Osteoblast (primary cell): Measurements from ENCODE around the gene GAST. TPM values are rescaled to one million over a fixed set of nuclear protein-coding genes. Genes with fewer than 3 reads are reported as not detected.

ENCODE experiments used
- DNase-seq: peaks from one replicate; pipeline ENCODE4 v3.0.0; 2011; ENCODE audit warnings: low spot score, mixed read lengths; ENCODE audit not compliant: insufficient read length; ENCODE audit errors: missing footprints
- H2AFZ ChIP-seq: 2 replicates; pipeline ENCODE4 v1.6.0; 2011; ENCODE audit warnings: mild to moderate bottlenecking, low read length
- H3K27ac ChIP-seq: 2 replicates; pipeline ENCODE4 v1.5.1; 2011; ENCODE audit warnings: mild to moderate bottlenecking, low read depth, low read length, moderate library complexity
- H3K27me3 ChIP-seq: 2 replicates; pipeline ENCODE4 v1.6.0; 2012; ENCODE audit warnings: mild to moderate bottlenecking, control low read depth, inconsistent platforms, low read length, moderate library complexity; ENCODE audit not compliant: insufficient read depth
- H3K36me3 ChIP-seq: 2 replicates; pipeline ENCODE4 v1.5.1; 2011; ENCODE audit warnings: mild to moderate bottlenecking, low read length, control low read depth, moderate library complexity; ENCODE audit not compliant: insufficient read depth
- H3K4me1 ChIP-seq: 2 replicates; pipeline ENCODE4 v1.5.1; 2011; ENCODE audit warnings: mild to moderate bottlenecking, low read length, control low read depth, moderate library complexity; ENCODE audit not compliant: insufficient read depth
- H3K4me2 ChIP-seq: 2 replicates; pipeline ENCODE4 v1.6.0; 2011; ENCODE audit warnings: mild to moderate bottlenecking, low read length; ENCODE audit not compliant: insufficient read depth
- H3K4me3 ChIP-seq: fragments of 200-600 bp; sonication (generic); 3 replicates; pipeline ENCODE4 v1.5.1; 2012; ENCODE audit warnings: mild to moderate bottlenecking, low read length, inconsistent platforms; ENCODE audit not compliant: insufficient read depth
- H3K79me2 ChIP-seq: 2 replicates; pipeline ENCODE4 v1.6.0; 2012; ENCODE audit warnings: mild to moderate bottlenecking, low read length, control low read depth, inconsistent platforms; ENCODE audit not compliant: insufficient read depth
- H3K9me3 ChIP-seq: 2 replicates; pipeline ENCODE4 v1.5.1; 2011; ENCODE audit warnings: low read depth, low read length, control low read depth
- H4K20me1 ChIP-seq: 2 replicates; pipeline ENCODE4 v1.6.0; 2012; ENCODE audit warnings: mild to moderate bottlenecking, low read length, control low read depth; ENCODE audit not compliant: insufficient read depth
- CTCF ChIP-seq: IDR thresholded peaks from 2 replicates; pipeline ENCODE4 v1.5.1; 2011; ENCODE audit warnings: mild to moderate bottlenecking, low read depth, low read length, moderate library complexity; ENCODE audit errors: extremely low read depth
- total RNA-seq: library from RNA; depleted of rRNA; stranded (reverse); fragments of >200 nt; gene quantifications from 2 replicates; pipeline ENCODE4 v1.2.3, GENCODE V29; 2012

Gene GAST
- total RNA-seq, 1 donor: not detected

DNA sequence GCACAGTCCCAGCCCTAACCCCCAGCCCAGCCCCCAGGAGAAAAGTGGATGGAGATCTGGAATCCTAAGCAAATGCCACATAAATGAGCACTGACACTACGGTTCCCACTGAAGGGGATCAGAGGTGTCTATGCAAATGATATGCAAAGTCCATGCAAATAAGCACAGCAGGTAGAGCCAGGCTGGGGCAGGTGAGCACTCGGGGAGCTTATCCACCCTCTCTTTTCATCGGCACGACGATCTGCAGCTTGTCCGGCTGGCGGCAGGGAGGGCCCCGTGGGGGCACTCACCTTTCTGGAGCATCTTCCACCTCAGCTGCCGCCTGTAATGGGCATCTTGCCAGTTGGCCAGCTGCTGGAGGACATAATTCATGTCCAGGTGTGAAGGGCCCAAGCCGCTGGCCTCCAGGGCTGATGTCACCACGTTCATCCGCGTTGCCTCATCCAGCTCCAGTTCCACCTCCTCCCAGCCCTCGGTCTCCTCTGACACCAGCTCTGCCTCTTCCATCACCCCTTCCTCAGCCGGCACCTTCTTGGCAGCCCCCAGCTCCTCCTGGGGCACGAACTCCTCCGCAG is 12.4 kb downstream of the GAST start:
- no peak for TF ChIP-seq CTCF
- H3K4me1 ChIP-seq: no peaks in the 10 kb centered on the region
- no peak overlapping the region for H2AFZ ChIP-seq
- no peaks in the 10 kb centered on the region for H3K36me3 ChIP-seq
- H3K4me2 ChIP-seq: no peak overlapping the region
- no peaks in the 10 kb centered on the region for H3K9me3 ChIP-seq
- H3K79me2 ChIP-seq: no peaks in the 10 kb centered on the region
- no peak overlapping the region for H3K27ac ChIP-seq
- DNase-seq: peak; percentile 81
- H3K27me3 ChIP-seq: no peaks in the 10 kb centered on the region
- H3K4me3 ChIP-seq: no peak overlapping the region
- H4K20me1 ChIP-seq: no peaks in the 10 kb centered on the region

DNA sequence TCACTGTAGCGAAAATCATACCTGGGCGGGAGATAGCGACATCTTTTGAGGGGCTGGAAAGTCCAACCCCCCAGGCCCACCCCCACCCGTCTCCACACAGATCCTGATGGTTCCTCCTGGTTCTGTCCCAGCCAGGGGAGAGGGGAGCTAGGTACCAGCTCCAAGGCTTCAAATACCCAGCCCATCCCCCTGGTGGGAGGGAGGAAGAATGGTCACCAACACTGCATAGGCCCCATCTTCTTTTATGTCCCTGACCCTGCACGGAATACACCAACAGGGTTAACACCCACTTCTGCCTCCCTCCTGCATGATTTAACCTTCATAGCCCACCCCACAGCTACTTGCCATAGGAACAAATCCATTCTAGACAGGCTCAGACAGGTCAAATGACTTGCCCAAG is 13.0 kb downstream of the GAST start:
- no peaks in the 10 kb centered on the region for H4K20me1 ChIP-seq
- no peaks in the 10 kb centered on the region for H3K27me3 ChIP-seq
- H3K4me3 ChIP-seq: no peak overlapping the region
- H2AFZ ChIP-seq: no peak overlapping the region
- TF ChIP-seq CTCF: no peak
- H3K4me1 ChIP-seq: no peaks in the 10 kb centered on the region
- no peaks in the 10 kb centered on the region for H3K79me2 ChIP-seq
- H3K36me3 ChIP-seq: no peaks in the 10 kb centered on the region
- peak; percentile 58 for DNase-seq
- H3K4me2 ChIP-seq: no peak overlapping the region
- H3K9me3 ChIP-seq: no peaks in the 10 kb centered on the region
- no peak overlapping the region for H3K27ac ChIP-seq

DNA sequence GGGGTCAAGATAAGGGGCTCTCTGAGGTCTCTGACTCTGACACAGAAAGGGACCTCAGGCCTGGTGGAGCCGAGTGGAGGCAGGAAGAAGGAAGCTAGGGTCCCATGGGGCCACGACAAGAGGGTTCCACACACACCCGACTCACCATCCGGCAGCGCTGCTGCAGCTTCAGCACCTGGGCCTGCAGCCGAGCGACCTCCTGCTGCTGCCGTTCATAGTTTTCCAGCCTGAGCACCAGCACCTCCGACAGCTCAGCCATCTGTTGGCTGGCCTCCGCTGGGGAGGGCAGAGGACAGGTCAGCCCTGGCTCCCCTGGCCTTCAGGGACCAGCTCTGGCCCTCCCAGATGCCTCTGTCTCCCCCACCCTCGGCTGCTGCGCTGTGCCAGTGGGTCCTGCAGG is 15.9 kb downstream of the GAST start:
- Histone ChIP-seq H3K9me3 (no peaks in the 10 kb centered on the region), H4K20me1 (no peaks in the 10 kb centered on the region), H2AFZ (no peak overlapping the region), H3K27me3 (peaks cover 20% of the 10 kb centered on the region), H3K4me3 (no peak overlapping the region), H3K36me3 (no peaks in the 10 kb centered on the region), H3K4me2 (no peak overlapping the region), H3K79me2 (no peaks in the 10 kb centered on the region), H3K27ac (no peak overlapping the region), H3K4me1 (no peaks in the 10 kb centered on the region)
- no peak for DNase-seq
- no peak for TF ChIP-seq CTCF

- Histone ChIP-seq H3K4me2 (no peak overlapping the region), H2AFZ (no peak overlapping the region), H4K20me1 (no peaks in the 10 kb centered on the region), H3K27me3 (peaks cover 41% of the 10 kb centered on the region), H3K9me3 (no peaks in the 10 kb centered on the region), H3K36me3 (no peaks in the 10 kb centered on the region), H3K4me1 (peaks cover 4% of the 10 kb centered on the region), H3K79me2 (no peaks in the 10 kb centered on the region), H3K4me3 (no peak overlapping the region), H3K27ac (no peak overlapping the region)
- DNase-seq: peak; percentile 79
- TF ChIP-seq CTCF: no peak
Observed at GRCh38 chr17:41730479-41730878, 18.3 kb downstream of the GAST start.
